Stimulated activated naive B cell treated with anti-CD40 and anti-IgM and Interleukin-4, amounts not matched to agents 10 μg/mL and 1 μg/mL and 100 μg/mL, for 72 hours (primary cell): Measurements from ENCODE around the gene SRPK3.

Source experiments
- ATAC-seq, 2 donors: fragments of 150-1000 bp; cut with Tn5 transposase; replicated peaks; 2 replicates each; pipeline ENCODE4 v1.10.0; 2021; ENCODE audit warnings: moderate library complexity in 1 of 2
- DNase-seq: peaks from one replicate; pipeline ENCODE4 v3.0.0; 2021
- H3K27ac Mint-ChIP-seq: one replicate; pipeline ENCODE4 v1.8.0; 2022; ENCODE audit warnings: mild to moderate bottlenecking, mixed read lengths
- H3K27me3 Mint-ChIP-seq, 2 donors: one replicate each; pipeline ENCODE4 v1.8.0; 2022; ENCODE audit warnings: mixed read lengths in 2 of 2
- H3K36me3 Mint-ChIP-seq, 2 donors: one replicate each; pipeline ENCODE4 v1.8.0; 2022; ENCODE audit warnings: mixed read lengths in 2 of 2, mild to moderate bottlenecking in 1 of 2
- H3K4me1 Mint-ChIP-seq, 2 donors: one replicate each; pipeline ENCODE4 v1.8.0; 2022; ENCODE audit warnings: mixed read lengths in 2 of 2, mild to moderate bottlenecking in 1 of 2
- H3K4me3 Mint-ChIP-seq, 2 donors: one replicate each; pipeline ENCODE4 v1.8.0; 2022; ENCODE audit warnings: mild to moderate bottlenecking in 2 of 2, mixed read lengths in 2 of 2, moderate library complexity in 1 of 2
- H3K9me3 Mint-ChIP-seq, 2 donors: one replicate each; pipeline ENCODE4 v1.8.0; 2022; ENCODE audit warnings: mixed read lengths in 2 of 2, mild to moderate bottlenecking in 1 of 2

SRPK3 gene

GRCh38 chrX:153780678-153781427, at the start of gene SRPK3:
TSS of gene SRPK3 (plus strand) at chrX:153781041. CDS start at chrX:153781087, 46 bp downstream.
- DNase-seq (no peak), ATAC-seq (peak in 1 of 2 donors; percentile 15)
- Mint-ChIP-seq H3K4me3 (no peak within 1 kb of the TSS), H3K9me3 (no peaks in the 10 kb centered on the region), H3K36me3 (peaks cover 8 to 10% of the 10 kb centered on the region in 2 donors), H3K4me1 (peaks cover 4 to 11% of the 10 kb centered on the region in 2 donors), H3K27me3 (peaks cover 9 to 10% of the 10 kb centered on the region in 2 donors), H3K27ac (peak within 1 kb of the TSS; percentile 17)

- Mint-ChIP-seq H3K4me3 (no peak overlapping the region), H3K4me1 (peaks cover 14 to 33% of the 10 kb centered on the region in 2 donors), H3K36me3 (peaks cover 25 to 29% of the 10 kb centered on the region in 2 donors), H3K27ac (peak overlapping the region; percentile 37), H3K9me3 (peaks cover 1 to 9% of the 10 kb centered on the region in 2 donors), H3K27me3 (no peaks in the 10 kb centered on the region)
- DNase-seq (no peak), ATAC-seq (no peak)
These were observed 49.6 kb upstream of the SRPK3 start for GRCh38 chrX:153731117-153731844.

GRCh38 chrX:153731845-153732215, 49.0 kb upstream of the SRPK3 start:
- Mint-ChIP-seq H3K4me3 (no peak overlapping the region), H3K9me3 (peaks cover 1 to 9% of the 10 kb centered on the region in 2 donors), H3K36me3 (peaks cover 29 to 33% of the 10 kb centered on the region in 2 donors), H3K4me1 (peaks cover 13 to 27% of the 10 kb centered on the region in 2 donors), H3K27me3 (no peaks in the 10 kb centered on the region), H3K27ac (no peak overlapping the region)
- ATAC-seq = no peak
- no peak for DNase-seq

- no peak for DNase-seq
- H3K9me3 Mint-ChIP-seq = peaks cover 1 to 9% of the 10 kb centered on the region in 2 donors
- peaks cover 29 to 34% of the 10 kb centered on the region in 2 donors for H3K36me3 Mint-ChIP-seq
- no peak for ATAC-seq
- H3K27ac Mint-ChIP-seq = no peak overlapping the region
- H3K4me3 Mint-ChIP-seq = no peak overlapping the region
- no peaks in the 10 kb centered on the region for H3K27me3 Mint-ChIP-seq
- H3K4me1 Mint-ChIP-seq = peaks cover 7 to 22% of the 10 kb centered on the region in 2 donors
These were observed 48.4 kb upstream of the SRPK3 start for GRCh38 chrX:153732401-153732800.

GRCh38 chrX:153733651-153734240, 47.1 kb upstream of the SRPK3 start:
- no peak for ATAC-seq
- Mint-ChIP-seq H3K4me3 (no peak overlapping the region), H3K9me3 (peaks cover 1 to 9% of the 10 kb centered on the region in 2 donors), H3K36me3 (peaks cover 30 to 38% of the 10 kb centered on the region in 2 donors), H3K27me3 (no peaks in the 10 kb centered on the region), H3K27ac (no peak overlapping the region), H3K4me1 (peaks cover 4 to 17% of the 10 kb centered on the region in 2 donors)
- DNase-seq = no peak

GRCh38 chrX:153734871-153735270, 46.0 kb upstream of the SRPK3 start:
- Mint-ChIP-seq H3K4me1 (peaks cover 4 to 17% of the 10 kb centered on the region in 2 donors), H3K9me3 (peaks cover 1 to 9% of the 10 kb centered on the region in 2 donors), H3K4me3 (no peak overlapping the region), H3K27ac (no peak overlapping the region), H3K27me3 (no peaks in the 10 kb centered on the region), H3K36me3 (peaks cover 31 to 36% of the 10 kb centered on the region in 2 donors)
- no peak for ATAC-seq
- no peak for DNase-seq

- ATAC-seq (peak; percentile 47 to 49), DNase-seq (no peak)
- H3K9me3 Mint-ChIP-seq = peaks cover 1 to 9% of the 10 kb centered on the region in 2 donors
- H3K27ac Mint-ChIP-seq = no peak overlapping the region
- no peaks in the 10 kb centered on the region for H3K27me3 Mint-ChIP-seq
- H3K4me3 Mint-ChIP-seq = no peak overlapping the region
- H3K36me3 Mint-ChIP-seq = peaks cover 31 to 36% of the 10 kb centered on the region in 2 donors
- H3K4me1 Mint-ChIP-seq = peaks cover 4 to 19% of the 10 kb centered on the region in 2 donors
These were observed 45.6 kb upstream of the SRPK3 start for GRCh38 chrX:153735274-153735673.

- H3K27me3 Mint-ChIP-seq = no peaks in the 10 kb centered on the region
- H3K4me1 Mint-ChIP-seq = peaks cover 5 to 23% of the 10 kb centered on the region in 2 donors
- ATAC-seq (no peak), DNase-seq (no peak)
- no peak overlapping the region for H3K4me3 Mint-ChIP-seq
- peaks cover 30% of the 10 kb centered on the region in 2 donors for H3K36me3 Mint-ChIP-seq
- H3K27ac Mint-ChIP-seq = no peak overlapping the region
- H3K9me3 Mint-ChIP-seq = peaks cover 1 to 8% of the 10 kb centered on the region in 2 donors
These were observed 44.6 kb upstream of the SRPK3 start for GRCh38 chrX:153736071-153736820.

- Mint-ChIP-seq H3K27me3 (no peaks in the 10 kb centered on the region), H3K27ac (no peak overlapping the region), H3K9me3 (peaks cover 0 to under 1% of the 10 kb centered on the region in 2 donors), H3K4me3 (no peak overlapping the region), H3K36me3 (peaks cover 22 to 23% of the 10 kb centered on the region in 2 donors), H3K4me1 (peaks cover 4 to 22% of the 10 kb centered on the region in 2 donors)
- ATAC-seq = no peak
- DNase-seq = no peak
These were observed 43.9 kb upstream of the SRPK3 start for GRCh38 chrX:153736871-153737441.

GRCh38 chrX:153738056-153738605, 42.7 kb upstream of the SRPK3 start:
- H3K4me1 Mint-ChIP-seq = peaks cover 8 to 24% of the 10 kb centered on the region in 2 donors
- H3K36me3 Mint-ChIP-seq = peaks cover 17% of the 10 kb centered on the region in 2 donors
- ATAC-seq (no peak), DNase-seq (no peak)
- no peak overlapping the region for H3K4me3 Mint-ChIP-seq
- H3K27ac Mint-ChIP-seq = no peak overlapping the region
- H3K9me3 Mint-ChIP-seq = no peaks in the 10 kb centered on the region
- H3K27me3 Mint-ChIP-seq = no peaks in the 10 kb centered on the region

- no peaks in the 10 kb centered on the region for H3K27me3 Mint-ChIP-seq
- peak overlapping the region; percentile 14 for H3K27ac Mint-ChIP-seq
- no peak for DNase-seq
- peaks cover 12 to 14% of the 10 kb centered on the region in 2 donors for H3K36me3 Mint-ChIP-seq
- peaks cover 12 to 35% of the 10 kb centered on the region in 2 donors for H3K4me1 Mint-ChIP-seq
- H3K9me3 Mint-ChIP-seq = no peaks in the 10 kb centered on the region
- H3K4me3 Mint-ChIP-seq = no peak overlapping the region
- no peak for ATAC-seq
These were observed 40.9 kb upstream of the SRPK3 start for GRCh38 chrX:153739754-153740486.

- DNase-seq (no peak), ATAC-seq (no peak)
- H3K27me3 Mint-ChIP-seq = no peaks in the 10 kb centered on the region
- H3K4me1 Mint-ChIP-seq = peaks cover 15 to 40% of the 10 kb centered on the region in 2 donors
- H3K4me3 Mint-ChIP-seq = no peak overlapping the region
- no peaks in the 10 kb centered on the region for H3K9me3 Mint-ChIP-seq
- peaks cover 9 to 11% of the 10 kb centered on the region in 2 donors for H3K36me3 Mint-ChIP-seq
- no peak overlapping the region for H3K27ac Mint-ChIP-seq
These were observed 40.1 kb upstream of the SRPK3 start for GRCh38 chrX:153740631-153741222.
